HG03097 (cell line): ENCODE data around the gene C20orf204.
"Not testable (repeated sequence)": the region's sequence is repeated elsewhere in the genome, so short reads cannot be mapped to it uniquely, and the experiment has no call there.

Source experiments
- ATAC-seq: cut with Tn5 transposase; IDR thresholded peaks from one replicate; pipeline ENCODE4 v1.9.1; 2021; ENCODE audit not compliant: unreplicated experiment, low FRiP score

The C20orf204 gene

GRCh38 chr20:64035933-64036345 is at the start of gene C20orf204:
Gene C20orf204 (plus strand): TSS chr20:64036182. CDS start chr20:64036324, 142 bp downstream.
- no peak for ATAC-seq

- ATAC-seq, result no peak
Observed at GRCh38 chr20:64000906-64001305, 35.1 kb upstream of the C20orf204 start.

- ATAC-seq, result no peak
Observed at GRCh38 chr20:64001607-64002011, 34.4 kb upstream of the C20orf204 start.

GRCh38 chr20:64003960-64004725 is 31.8 kb upstream of the C20orf204 start:
- ATAC-seq, result no peak

- no peak for ATAC-seq
Observed at GRCh38 chr20:64005394-64005793, 30.6 kb upstream of the C20orf204 start.

GRCh38 chr20:64006490-64006889 is 29.5 kb upstream of the C20orf204 start:
- no peak for ATAC-seq

GRCh38 chr20:64006902-64007301 is 29.1 kb upstream of the C20orf204 start:
- no peak for ATAC-seq

GRCh38 chr20:64009811-64010387 is 26.1 kb upstream of the C20orf204 start:
- no peak for ATAC-seq

GRCh38 chr20:64010711-64011237 is 25.2 kb upstream of the C20orf204 start:
- ATAC-seq, result peak; percentile 52

GRCh38 chr20:64011366-64011779 is 24.6 kb upstream of the C20orf204 start:
- ATAC-seq, result peak; percentile 38

GRCh38 chr20:64012385-64013154 is 23.4 kb upstream of the C20orf204 start:
- ATAC-seq, result not testable (repeated sequence)

GRCh38 chr20:64015635-64016034 is 20.3 kb upstream of the C20orf204 start:
- no peak for ATAC-seq

GRCh38 chr20:64021124-64021975 is 14.6 kb upstream of the C20orf204 start:
- no peak for ATAC-seq

GRCh38 chr20:64022671-64023360 is 13.2 kb upstream of the C20orf204 start:
- no peak for ATAC-seq

GRCh38 chr20:64023361-64024140 is 12.4 kb upstream of the C20orf204 start:
- no peak for ATAC-seq

GRCh38 chr20:64024141-64024990 is 11.6 kb upstream of the C20orf204 start:
- no peak for ATAC-seq

- no peak for ATAC-seq
Observed at GRCh38 chr20:64025101-64025825, 10.7 kb upstream of the C20orf204 start.
